Neural crest cell (in vitro differentiated cells): ENCODE data around the gene NSMCE1. TPM values are rescaled to one million over a fixed set of nuclear protein-coding genes. Genes with fewer than 3 reads are reported as not detected.

Source experiments
- DNase-seq: peaks from one replicate; pipeline ENCODE4 v3.0.0; 2021; ENCODE audit warnings: low read depth, mixed read lengths, low spot score
- H3K27ac Mint-ChIP-seq: one replicate; pipeline ENCODE4 v1.8.0; 2021; ENCODE audit warnings: mild to moderate bottlenecking, mixed read lengths; ENCODE audit not compliant: unreplicated experiment
- H3K27me3 Mint-ChIP-seq: 2 replicates; pipeline ENCODE4 v1.8.0; 2021; ENCODE audit warnings: low read depth, mild to moderate bottlenecking, mixed read lengths
- H3K36me3 Mint-ChIP-seq: 2 replicates; pipeline ENCODE4 v1.8.0; 2021; ENCODE audit warnings: low read depth, mild to moderate bottlenecking, mixed read lengths
- H3K4me1 Mint-ChIP-seq: 2 replicates; pipeline ENCODE4 v1.8.0; 2021; ENCODE audit warnings: mixed read lengths
- H3K4me3 Mint-ChIP-seq: one replicate; pipeline ENCODE4 v1.8.0; 2021; ENCODE audit warnings: mild to moderate bottlenecking, mixed read lengths
- H3K9me3 Mint-ChIP-seq: 2 replicates; pipeline ENCODE4 v1.8.0; 2021; ENCODE audit warnings: mixed read lengths
- CTCF ChIP-seq: fragments of 200-600 bp; sonication (generic); conservative IDR thresholded peaks from 2 replicates; pipeline ENCODE4 v1.5.0; 2021; ENCODE audit warnings: antibody characterized with exemption, mild to moderate bottlenecking
- total RNA-seq: library from RNA; stranded (reverse); gene quantifications from 2 replicates; pipeline ENCODE4 v1.2.1, GENCODE V29; 2021

NSMCE1 gene
- total RNA-seq, 1 donor from 2014 or later: 30.4 TPM

GRCh38 chr16:27287887-27288286 is 19.3 kb upstream of the NSMCE1 start:
- H3K4me1 Mint-ChIP-seq: no peaks in the 10 kb centered on the region
- peaks cover 5% of the 10 kb centered on the region for H3K9me3 Mint-ChIP-seq

GRCh38 chr16:27287051-27287811 is 18.7 kb upstream of the NSMCE1 start:
- H3K27me3 Mint-ChIP-seq: no peaks in the 10 kb centered on the region
- H3K9me3 Mint-ChIP-seq: peaks cover 5% of the 10 kb centered on the region
- H3K4me1 Mint-ChIP-seq: no peaks in the 10 kb centered on the region
- H3K27ac Mint-ChIP-seq: no peak overlapping the region
- no peaks in the 10 kb centered on the region for H3K36me3 Mint-ChIP-seq
- H3K4me3 Mint-ChIP-seq: no peak overlapping the region
- DNase-seq: no peak
- TF ChIP-seq CTCF: no peak

More at GRCh38 chr16:27287887-27288286, 19.3 kb upstream of the NSMCE1 start:
- Mint-ChIP-seq H3K36me3 (no peaks in the 10 kb centered on the region), H3K27me3 (no peaks in the 10 kb centered on the region), H3K4me3 (no peak overlapping the region), H3K27ac (no peak overlapping the region)
- no peak for DNase-seq
- TF ChIP-seq CTCF: no peak

GRCh38 chr16:27286451-27286850 is 17.9 kb upstream of the NSMCE1 start:
- Mint-ChIP-seq H3K4me1 (no peaks in the 10 kb centered on the region), H3K27ac (no peak overlapping the region), H3K9me3 (peaks cover 5% of the 10 kb centered on the region), H3K36me3 (no peaks in the 10 kb centered on the region), H3K27me3 (no peaks in the 10 kb centered on the region), H3K4me3 (no peak overlapping the region)
- TF ChIP-seq CTCF: no peak
- no peak for DNase-seq

GRCh38 chr16:27285676-27286196 is 17.2 kb upstream of the NSMCE1 start:
- no peak overlapping the region for H3K27ac Mint-ChIP-seq
- H3K4me1 Mint-ChIP-seq: no peaks in the 10 kb centered on the region
- no peak overlapping the region for H3K4me3 Mint-ChIP-seq
- H3K9me3 Mint-ChIP-seq: peaks cover 5% of the 10 kb centered on the region
- DNase-seq: no peak
- no peak for TF ChIP-seq CTCF
- H3K27me3 Mint-ChIP-seq: no peaks in the 10 kb centered on the region
- H3K36me3 Mint-ChIP-seq: no peaks in the 10 kb centered on the region

- TF ChIP-seq CTCF: no peak
- peak overlapping the region; percentile 44 for H3K27ac Mint-ChIP-seq
- no peaks in the 10 kb centered on the region for H3K27me3 Mint-ChIP-seq
- H3K36me3 Mint-ChIP-seq: no peaks in the 10 kb centered on the region
- no peak overlapping the region for H3K4me3 Mint-ChIP-seq
- no peak for DNase-seq
- H3K4me1 Mint-ChIP-seq: no peaks in the 10 kb centered on the region
- peaks cover 5% of the 10 kb centered on the region for H3K9me3 Mint-ChIP-seq
Measured at GRCh38 chr16:27284865-27285675, 16.5 kb upstream of the NSMCE1 start.
